Smooth muscle cell (in vitro differentiated cells): ENCODE measurements around the gene ALKBH2. TPM values are rescaled to one million over a fixed set of nuclear protein-coding genes. Genes with fewer than 3 reads are reported as not detected.

Source experiments
- DNase-seq: peaks from one replicate; lab custom pipeline; 2025; ENCODE audit not compliant: unreplicated experiment; lab: John Stamatoyannopoulos, UW
- H2AFZ ChIP-seq: fragments of 200-600 bp; sonication (generic); 2 replicates; pipeline ENCODE4 v1.6.0; 2016; ENCODE audit warnings: antibody characterized with exemption, low read depth, mild to moderate bottlenecking
- H3F3A ChIP-seq: fragments of 200-600 bp; sonication (generic); 2 replicates; pipeline ENCODE4 v1.6.0; 2017; ENCODE audit warnings: antibody characterized with exemption, low read depth
- H3K27ac ChIP-seq: fragments of 200-600 bp; sonication (generic); 2 replicates; pipeline ENCODE4 v1.5.1; 2016; ENCODE audit warnings: low read depth, mild to moderate bottlenecking
- H3K27me3 ChIP-seq: fragments of 200-600 bp; sonication (generic); 2 replicates; pipeline ENCODE4 v1.6.1; 2016; ENCODE audit warnings: low read depth, mild to moderate bottlenecking
- H3K36me3 ChIP-seq: fragments of 200-600 bp; sonication (generic); 2 replicates; pipeline ENCODE4 v1.5.1; 2016; ENCODE audit warnings: low read depth
- H3K4me1 ChIP-seq: fragments of 200-600 bp; sonication (generic); 2 replicates; pipeline ENCODE4 v1.5.1; 2016; ENCODE audit warnings: low read depth
- H3K4me2 ChIP-seq: fragments of 200-600 bp; sonication (generic); 2 replicates; pipeline ENCODE4 v1.6.0; 2016; ENCODE audit warnings: mild to moderate bottlenecking
- H3K4me3 ChIP-seq: fragments of 200-600 bp; sonication (generic); 2 replicates; pipeline ENCODE4 v1.5.1; 2016; ENCODE audit warnings: mild to moderate bottlenecking
- H3K79me2 ChIP-seq: fragments of 200-600 bp; sonication (generic); 2 replicates; pipeline ENCODE4 v1.6.0; 2016; ENCODE audit warnings: low read depth, mild to moderate bottlenecking
- H3K9ac ChIP-seq: fragments of 200-600 bp; sonication (generic); 2 replicates; pipeline ENCODE4 v1.6.0; 2016; ENCODE audit warnings: low read depth
- H3K9me3 ChIP-seq: fragments of 200-600 bp; sonication (generic); replicated peaks from 2 replicates; pipeline ENCODE4 v1.5.1; 2016; ENCODE audit warnings: low read depth
- H4K20me1 ChIP-seq: fragments of 200-600 bp; sonication (generic); 2 replicates; pipeline ENCODE4 v1.6.0; 2016; ENCODE audit warnings: low read depth
- CTCF ChIP-seq: fragments of 200-600 bp; sonication (generic); IDR thresholded peaks from 2 replicates; pipeline ENCODE4 v1.5.1; 2017; ENCODE audit warnings: borderline replicate concordance, mild to moderate bottlenecking, antibody characterized with exemption; ENCODE audit not compliant: insufficient read depth, poor library complexity, severe bottlenecking
- WGBS: methylation state at CpG from one replicate; pipeline ENCODE4 v1.1.7; 2016; ENCODE audit warnings: low lambda C conversion rate; 5-methylcytosine and 5-hydroxymethylcytosine counted together
- polyA plus RNA-seq: library from polyadenylated mRNA; unstranded; fragments of >200 nt; fragmentation: Nextera tagmentation; extraction: Ambion mirVana; gene quantifications from 2 replicates; pipeline ENCODE4 v1.2.1, GENCODE V29; 2016
- total RNA-seq: library from RNA; depleted of rRNA; stranded (reverse); fragments of >200 nt; gene quantifications from 2 replicates; pipeline ENCODE4 v1.2.3, GENCODE V29; 2014

Gene ALKBH2
- total and polyA plus RNA-seq, 2 experiments from 2014 or later = 13.6 to 17.6 TPM

- no peak overlapping the region for H3K4me2 ChIP-seq
- no peak for TF ChIP-seq CTCF
- no peaks in the 10 kb centered on the region for H3K9me3 ChIP-seq
- no peak overlapping the region for H3K27ac ChIP-seq
- no peaks in the 10 kb centered on the region for H3K36me3 ChIP-seq
- no peaks in the 10 kb centered on the region for H3K79me2 ChIP-seq
- H3K4me3 ChIP-seq = no peak overlapping the region
- H4K20me1 ChIP-seq = no peaks in the 10 kb centered on the region
- WGBS = 91% methylated on average over 3 of the region's 3 CpGs
- no peaks in the 10 kb centered on the region for H3F3A ChIP-seq
- no peaks in the 10 kb centered on the region for H3K4me1 ChIP-seq
- no peaks in the 10 kb centered on the region for H3K27me3 ChIP-seq
- no peak overlapping the region for H3K9ac ChIP-seq
- no peak for DNase-seq
- H2AFZ ChIP-seq = no peak overlapping the region
Observed at GRCh38 chr12:109121346-109121880, 28.1 kb upstream of the ALKBH2 start.

- Histone ChIP-seq H2AFZ (no peak overlapping the region), H4K20me1 (no peaks in the 10 kb centered on the region), H3K4me1 (peaks cover 9% of the 10 kb centered on the region), H3K9ac (no peak overlapping the region), H3K36me3 (no peaks in the 10 kb centered on the region), H3K4me3 (no peak overlapping the region), H3K27me3 (no peaks in the 10 kb centered on the region), H3K4me2 (no peak overlapping the region), H3K79me2 (no peaks in the 10 kb centered on the region), H3K27ac (no peak overlapping the region), H3F3A (no peaks in the 10 kb centered on the region), H3K9me3 (no peaks in the 10 kb centered on the region)
- WGBS = 67% methylated on average over 4 of the region's 4 CpGs
- no peak for DNase-seq
- TF ChIP-seq CTCF = no peak
Observed at GRCh38 chr12:109120557-109120956, 27.3 kb upstream of the ALKBH2 start.

GRCh38 chr12:109120095-109120494, 26.8 kb upstream of the ALKBH2 start:
- no peak overlapping the region for H3K9ac ChIP-seq
- H2AFZ ChIP-seq = no peak overlapping the region
- 85% methylated on average over 2 of the region's 2 CpGs for WGBS
- H3K79me2 ChIP-seq = no peaks in the 10 kb centered on the region
- H4K20me1 ChIP-seq = no peaks in the 10 kb centered on the region
- no peak overlapping the region for H3K4me2 ChIP-seq
- H3K27ac ChIP-seq = no peak overlapping the region
- TF ChIP-seq CTCF = no peak
- H3K9me3 ChIP-seq = no peaks in the 10 kb centered on the region
- H3K4me1 ChIP-seq = peaks cover 9% of the 10 kb centered on the region
- no peak overlapping the region for H3K4me3 ChIP-seq
- H3F3A ChIP-seq = no peaks in the 10 kb centered on the region
- DNase-seq = no peak
- H3K27me3 ChIP-seq = no peaks in the 10 kb centered on the region
- no peaks in the 10 kb centered on the region for H3K36me3 ChIP-seq

- H3K9me3 ChIP-seq = no peaks in the 10 kb centered on the region
- no peak overlapping the region for H3K4me3 ChIP-seq
- no peaks in the 10 kb centered on the region for H3K27me3 ChIP-seq
- no peak overlapping the region for H3K9ac ChIP-seq
- H3K27ac ChIP-seq = no peak overlapping the region
- no peaks in the 10 kb centered on the region for H4K20me1 ChIP-seq
- no peaks in the 10 kb centered on the region for H3K79me2 ChIP-seq
- H3K36me3 ChIP-seq = no peaks in the 10 kb centered on the region
- H3K4me2 ChIP-seq = no peak overlapping the region
- DNase-seq = no peak
- WGBS = 87% methylated on average over 12 of the region's 12 CpGs
- peaks cover 6% of the 10 kb centered on the region for H3F3A ChIP-seq
- TF ChIP-seq CTCF = no peak
- peaks cover 12% of the 10 kb centered on the region for H3K4me1 ChIP-seq
- no peak overlapping the region for H2AFZ ChIP-seq
Observed at GRCh38 chr12:109116611-109116949, 23.3 kb upstream of the ALKBH2 start.
